ENCODE results near the gene SCYGR1.

Gene SCYGR1

GRCh38 chr2:227415538-227416424 lies 28.0 kb upstream of the SCYGR1 start:
- no peaks in the 10 kb centered on the region for H3K4me1 ChIP-seq (ENCODE audit: insufficient read depth, low read length, severe bottlenecking)

DNA sequence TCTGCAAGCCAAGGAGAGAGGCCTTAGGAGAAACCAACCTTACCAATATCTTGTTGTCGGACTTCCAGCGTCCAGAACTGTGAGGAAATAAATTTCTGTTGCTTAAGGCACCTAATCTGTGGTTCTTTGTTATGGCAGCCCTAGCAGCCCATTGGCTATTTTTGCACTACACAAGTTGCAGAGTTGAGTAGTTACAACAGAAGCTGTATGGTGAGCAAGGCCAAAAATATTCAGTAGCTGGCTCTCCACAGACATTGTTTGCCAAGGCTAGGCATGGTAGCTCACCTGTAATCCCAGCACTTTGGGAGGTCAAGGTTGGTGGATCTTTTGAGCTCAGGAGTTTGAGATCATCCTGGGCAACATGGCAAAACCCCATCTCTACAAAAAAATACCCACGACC lies 27.1 kb upstream of the SCYGR1 start:
- H3K4me2 ChIP-seq (ENCODE audit: low read length) = no peak overlapping the region

More at GRCh38 chr2:227415538-227416424, 28.0 kb upstream of the SCYGR1 start:
- no peak overlapping the region for H2AFZ ChIP-seq (ENCODE audit: low read length)
- no peak for TF ChIP-seq EZH2 (IDR thresholded peaks at IDR 0.05; ENCODE audit: borderline replicate concordance, low read length)
- TF ChIP-seq CTCF (IDR thresholded peaks at IDR 0.05; ENCODE audit: low read length) = no peak
- no peak overlapping the region for H3K9ac ChIP-seq (ENCODE audit: low read length)
- H3K4me2 ChIP-seq (ENCODE audit: low read length) = no peak overlapping the region
- H3F3A ChIP-seq (ENCODE audit: insufficient read depth, low read length) = no peaks in the 10 kb centered on the region
- H4K20me1 ChIP-seq (ENCODE audit: insufficient read depth, low read length) = no peaks in the 10 kb centered on the region
- no peaks in the 10 kb centered on the region for H3K9me2 ChIP-seq (ENCODE audit: low read depth, low read length)
- H3K4me3 ChIP-seq (ENCODE audit: low read depth, low read length, poor library complexity, severe bottlenecking) = no peak overlapping the region
- no peaks in the 10 kb centered on the region for H3K79me2 ChIP-seq (ENCODE audit: insufficient read depth, low read length)
- H3K27me3 ChIP-seq (ENCODE audit: insufficient read depth, low read length) = no peaks in the 10 kb centered on the region; the same call in 1 of the 2 replicates
- no peaks in the 10 kb centered on the region for H3K36me3 ChIP-seq (ENCODE audit: insufficient read depth, low read length)
- no peaks in the 10 kb centered on the region for H3K9me3 ChIP-seq (ENCODE audit: low read length)
- H3K27ac ChIP-seq (ENCODE audit: low read depth, low read length, poor library complexity, severe bottlenecking) = no peak overlapping the region

GRCh38 chr2:227413371-227413770 lies 25.6 kb upstream of the SCYGR1 start:
- H3K9me2 ChIP-seq (ENCODE audit: low read depth, low read length) = no peaks in the 10 kb centered on the region
- no peak for TF ChIP-seq CTCF (IDR thresholded peaks at IDR 0.05; ENCODE audit: low read length)
- no peak for TF ChIP-seq EZH2 (IDR thresholded peaks at IDR 0.05; ENCODE audit: borderline replicate concordance, low read length)
- H4K20me1 ChIP-seq (ENCODE audit: insufficient read depth, low read length) = no peaks in the 10 kb centered on the region
- no peaks in the 10 kb centered on the region for H3F3A ChIP-seq (ENCODE audit: insufficient read depth, low read length)
- no peak overlapping the region for H3K27ac ChIP-seq (ENCODE audit: low read depth, low read length, poor library complexity, severe bottlenecking)
- no peaks in the 10 kb centered on the region for H3K4me1 ChIP-seq (ENCODE audit: insufficient read depth, low read length, severe bottlenecking)
- H2AFZ ChIP-seq (ENCODE audit: low read length) = no peak overlapping the region
- H3K4me2 ChIP-seq (ENCODE audit: low read length) = no peak overlapping the region
- H3K79me2 ChIP-seq (ENCODE audit: insufficient read depth, low read length) = no peaks in the 10 kb centered on the region
- H3K9ac ChIP-seq (ENCODE audit: low read length) = no peak overlapping the region
- no peak overlapping the region for H3K4me3 ChIP-seq (ENCODE audit: low read depth, low read length, poor library complexity, severe bottlenecking)
- H3K36me3 ChIP-seq (ENCODE audit: insufficient read depth, low read length) = no peaks in the 10 kb centered on the region
- no peaks in the 10 kb centered on the region; the same call in 1 of the 2 replicates for H3K27me3 ChIP-seq (ENCODE audit: insufficient read depth, low read length)
- H3K9me3 ChIP-seq (ENCODE audit: low read length) = no peaks in the 10 kb centered on the region

More for the DNA sequence above, 27.1 kb upstream of the SCYGR1 start:
- Histone ChIP-seq H2AFZ (ENCODE audit: low read length) (no peak overlapping the region), H3K36me3 (ENCODE audit: insufficient read depth, low read length) (no peaks in the 10 kb centered on the region), H3K9me2 (ENCODE audit: low read depth, low read length) (no peaks in the 10 kb centered on the region), H3K9me3 (ENCODE audit: low read length) (no peaks in the 10 kb centered on the region), H3K9ac (ENCODE audit: low read length) (no peak overlapping the region), H3K4me1 (ENCODE audit: insufficient read depth, low read length, severe bottlenecking) (no peaks in the 10 kb centered on the region), H3K27ac (ENCODE audit: low read depth, low read length, poor library complexity, severe bottlenecking) (no peak overlapping the region), H3F3A (ENCODE audit: insufficient read depth, low read length) (no peaks in the 10 kb centered on the region), H4K20me1 (ENCODE audit: insufficient read depth, low read length) (no peaks in the 10 kb centered on the region), H3K27me3 (ENCODE audit: insufficient read depth, low read length) (no peaks in the 10 kb centered on the region; the same call in 1 of the 2 replicates), H3K79me2 (ENCODE audit: insufficient read depth, low read length) (no peaks in the 10 kb centered on the region), H3K4me3 (ENCODE audit: low read depth, low read length, poor library complexity, severe bottlenecking) (no peak overlapping the region)
- no peak for TF ChIP-seq CTCF (IDR thresholded peaks at IDR 0.05; ENCODE audit: low read length)
- no peak for TF ChIP-seq EZH2 (IDR thresholded peaks at IDR 0.05; ENCODE audit: borderline replicate concordance, low read length)

All from OCI-LY1 (cell line).